Stimulated activated CD8-positive, alpha-beta memory T cell treated with anti-CD3 and anti-CD28 coated beads, Interleukin-15, amount 100 ng/mL, for 24 hours (primary cell): ENCODE data around the gene C3.
"Not testable (repeated sequence)": the region's sequence is repeated elsewhere in the genome, so short reads cannot be mapped to it uniquely, and the experiment has no call there.

Source experiments
- DNase-seq: peaks from one replicate; pipeline ENCODE4 v3.0.0-alpha.2; 2020; ENCODE audit warnings: low read depth

The C3 gene

GRCh38 chr19:6662702-6663101 is 57.7 kb downstream of the C3 start:
- no peak for DNase-seq

- DNase-seq, result not testable (repeated sequence)
Measured at GRCh38 chr19:6661509-6662244, 58.8 kb downstream of the C3 start.

GRCh38 chr19:6660930-6661329 is 59.5 kb downstream of the C3 start:
- DNase-seq, result no peak

- DNase-seq, result not testable (repeated sequence)
Measured at GRCh38 chr19:6656390-6656789, 64.1 kb downstream of the C3 start.

GRCh38 chr19:6654347-6655310 is 65.8 kb downstream of the C3 start:
- no peak for DNase-seq

GRCh38 chr19:6652805-6653094 is 67.7 kb downstream of the C3 start:
- DNase-seq, result no peak

- DNase-seq, result no peak
Measured at GRCh38 chr19:6651965-6652804, 68.3 kb downstream of the C3 start.

GRCh38 chr19:6649185-6649584 is 71.3 kb downstream of the C3 start:
- DNase-seq, result no peak

- DNase-seq, result no peak
Measured at GRCh38 chr19:6648141-6648715, 72.2 kb downstream of the C3 start.

- no peak for DNase-seq
Measured at GRCh38 chr19:6644796-6645195, 75.7 kb downstream of the C3 start.

- DNase-seq, result not testable (repeated sequence)
Measured at GRCh38 chr19:6640333-6640732, 80.1 kb downstream of the C3 start.

GRCh38 chr19:6639439-6639838 is 81.0 kb downstream of the C3 start:
- DNase-seq, result no peak

GRCh38 chr19:6633456-6633813 is 87.0 kb downstream of the C3 start:
- not testable (repeated sequence) for DNase-seq

- DNase-seq, result not testable (repeated sequence)
Measured at GRCh38 chr19:6632747-6633455, 87.5 kb downstream of the C3 start.

GRCh38 chr19:6632002-6632621 is 88.3 kb downstream of the C3 start:
- DNase-seq, result peak; percentile 40
